ENCODE results near the gene ENTR1. TPM values are rescaled to one million over a fixed set of nuclear protein-coding genes. Genes with fewer than 3 reads are reported as not detected.

ENTR1 gene
- total and polyA plus RNA-seq, 12 donors, result 11.5 to 26.9 (median 15.8) TPM

DNA sequence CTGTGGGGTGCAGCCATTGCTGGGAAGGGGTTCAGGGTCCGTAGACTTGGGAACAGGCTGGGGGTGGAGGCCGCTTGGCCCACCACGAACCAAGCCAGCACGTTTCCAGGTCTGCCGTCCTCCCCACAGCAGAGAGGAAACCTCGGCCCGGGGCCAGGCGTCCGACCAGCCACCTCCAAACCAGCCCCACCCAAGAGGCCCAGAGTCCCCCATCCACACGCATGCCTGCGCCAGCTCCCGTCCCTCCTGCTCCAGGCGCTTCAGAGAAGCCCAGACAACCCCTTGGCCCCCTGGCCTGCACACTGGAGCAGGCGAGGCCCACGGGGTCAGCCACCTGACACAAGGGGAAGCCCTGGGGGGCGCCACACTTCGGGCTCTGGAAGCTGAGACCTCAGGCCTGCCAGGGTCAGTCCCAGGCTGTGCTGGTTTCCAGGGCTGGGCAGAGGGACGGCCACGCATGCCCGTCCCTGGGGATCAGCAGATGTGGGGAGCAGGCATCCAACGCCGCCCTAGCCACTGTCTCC is 53.1 kb downstream of the ENTR1 start:
- no peak for ATAC-seq
- Histone ChIP-seq H3K27ac (no peak overlapping the region), H3K4me3 (no peak overlapping the region), H3K9me3 (no peaks in the 10 kb centered on the region), H3K27me3 (no peaks in the 10 kb centered on the region), H3K36me3 (peaks cover 0 to 44% (median 0%) of the 10 kb centered on the region in 9 donors), H3K4me1 (peaks cover 9 to 60% (median 34%) of the 10 kb centered on the region in 9 donors)
- WGBS, 2 donors, result 82 to 85% methylated on average over 22 of the region's 22 CpGs
- intact Hi-C loops (cut with DNase I), result no loop called here
- no peak for DNase-seq
- TF ChIP-seq, protein P1, sequence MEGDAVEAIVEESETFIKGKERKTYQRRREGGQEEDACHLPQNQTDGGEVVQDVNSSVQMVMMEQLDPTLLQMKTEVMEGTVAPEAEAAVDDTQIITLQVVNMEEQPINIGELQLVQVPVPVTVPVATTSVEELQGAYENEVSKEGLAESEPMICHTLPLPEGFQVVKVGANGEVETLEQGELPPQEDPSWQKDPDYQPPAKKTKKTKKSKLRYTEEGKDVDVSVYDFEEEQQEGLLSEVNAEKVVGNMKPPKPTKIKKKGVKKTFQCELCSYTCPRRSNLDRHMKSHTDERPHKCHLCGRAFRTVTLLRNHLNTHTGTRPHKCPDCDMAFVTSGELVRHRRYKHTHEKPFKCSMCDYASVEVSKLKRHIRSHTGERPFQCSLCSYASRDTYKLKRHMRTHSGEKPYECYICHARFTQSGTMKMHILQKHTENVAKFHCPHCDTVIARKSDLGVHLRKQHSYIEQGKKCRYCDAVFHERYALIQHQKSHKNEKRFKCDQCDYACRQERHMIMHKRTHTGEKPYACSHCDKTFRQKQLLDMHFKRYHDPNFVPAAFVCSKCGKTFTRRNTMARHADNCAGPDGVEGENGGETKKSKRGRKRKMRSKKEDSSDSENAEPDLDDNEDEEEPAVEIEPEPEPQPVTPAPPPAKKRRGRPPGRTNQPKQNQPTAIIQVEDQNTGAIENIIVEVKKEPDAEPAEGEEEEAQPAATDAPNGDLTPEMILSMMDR (IDR thresholded peaks at IDR 0.05), result no peak

GRCh38 chr9:136355616-136356557 is 54.5 kb downstream of the ENTR1 start:
- Histone ChIP-seq H3K27me3 (no peaks in the 10 kb centered on the region), H3K27ac (peak overlapping the region in 7 of 10 donors; percentile 61 to 71 (median 68)), H3K4me3 (peak overlapping the region in 6 of 10 donors; percentile 3 to 38 (median 35)), H3K4me1 (peaks cover 5 to 46% (median 26%) of the 10 kb centered on the region in 9 donors), H3K36me3 (peaks cover 0 to 40% (median 0%) of the 10 kb centered on the region in 9 donors), H3K9me3 (no peaks in the 10 kb centered on the region)
- intact Hi-C loops (cut with DNase I), result no loop called here
- DNase-seq (no peak), ATAC-seq (no peak)
- 62 to 74% methylated on average over 54 of the region's 54 CpGs for WGBS, 2 donors
- TF ChIP-seq, protein P1 (IDR thresholded peaks at IDR 0.05), result no peak

DNA sequence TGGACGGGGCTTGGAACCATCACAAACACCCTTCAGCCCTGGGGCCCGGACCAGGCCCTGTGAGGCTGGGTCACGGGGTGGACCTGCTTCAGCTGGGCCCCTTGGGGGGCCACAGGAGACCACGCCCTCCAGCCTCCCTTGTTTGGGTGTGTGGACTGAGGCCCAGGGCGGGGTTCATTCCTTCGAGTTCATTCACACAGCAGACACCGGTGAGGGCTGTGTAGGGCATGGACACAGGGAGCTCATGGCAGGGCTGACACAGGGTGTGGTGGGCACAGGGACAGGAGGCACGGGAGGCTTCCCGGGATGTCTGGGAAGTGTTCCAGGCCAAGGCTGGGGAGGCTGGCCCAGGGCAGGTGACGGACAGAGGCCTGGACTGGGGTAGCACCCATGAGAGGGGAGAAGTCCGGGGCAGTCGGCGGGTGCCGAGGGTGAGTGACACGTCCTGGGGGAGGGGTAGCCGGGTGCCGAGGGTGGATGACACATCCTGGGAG is 55.8 kb downstream of the ENTR1 start:
- no peaks in the 10 kb centered on the region for H3K9me3 ChIP-seq
- H3K36me3 ChIP-seq, result peaks cover 0 to 47% (median 0%) of the 10 kb centered on the region in 9 donors
- peak; percentile 53 to 84 (median 68) for ATAC-seq
- WGBS, 2 donors, result 35 to 43% methylated on average over 14 to 17 of the region's 17 CpGs
- peak; percentile 74 to 78 for DNase-seq
- H3K27ac ChIP-seq, result peak overlapping the region; percentile 72 to 93 (median 84)
- peaks cover 5 to 39% (median 22%) of the 10 kb centered on the region in 9 donors for H3K4me1 ChIP-seq
- H3K4me3 ChIP-seq, result peak overlapping the region in 5 of 10 donors; percentile 11 to 26 (median 20)
- H3K27me3 ChIP-seq, result no peaks in the 10 kb centered on the region
- intact Hi-C loops (cut with DNase I), result no loop called here
- TF ChIP-seq, protein P1 (IDR thresholded peaks at IDR 0.05), result no peak

GRCh38 chr9:136353757-136354488 is 56.5 kb downstream of the ENTR1 start:
- peaks cover 0 to 50% (median 0%) of the 10 kb centered on the region in 9 donors for H3K36me3 ChIP-seq
- ATAC-seq (peak; percentile 1 to 36 (median 12)), DNase-seq (no peak)
- intact Hi-C loops (cut with DNase I), result no loop called here
- H3K4me1 ChIP-seq, result peaks cover 5 to 37% (median 22%) of the 10 kb centered on the region in 9 donors
- peak overlapping the region in 4 of 10 donors; percentile 9 to 26 (median 20) for H3K4me3 ChIP-seq
- no peaks in the 10 kb centered on the region for H3K27me3 ChIP-seq
- H3K27ac ChIP-seq, result peak overlapping the region; percentile 72 to 93 (median 84)
- 52 to 61% methylated on average over 13 of the region's 13 CpGs for WGBS, 2 donors
- no peaks in the 10 kb centered on the region for H3K9me3 ChIP-seq
- TF ChIP-seq, protein P1 (IDR thresholded peaks at IDR 0.05), result no peak

Measured in heart right ventricle (tissue), 16 donors.